GM12878 (cell line): ENCODE measurements around the gene MOGAT3.

Experiments
- ESRRA ChIP-seq: IDR thresholded peaks from 2 replicates; pipeline ENCODE4 v1.6.1; 2012; ENCODE audit warnings: mild to moderate bottlenecking, low read length, improper control_type of control experiment
- EZH2 ChIP-seq: IDR thresholded peaks from 2 replicates; pipeline ENCODE4 v1.6.1; 2012; ENCODE audit warnings: low read depth, mild to moderate bottlenecking, control low read depth, inconsistent platforms, low read length, borderline replicate concordance; ENCODE audit not compliant: control insufficient read depth
- FOXK2 ChIP-seq: fragments of 450-650 bp; IDR thresholded peaks from 2 replicates; pipeline ENCODE4 v1.6.1; 2017; ENCODE audit warnings: mild to moderate bottlenecking, moderate library complexity
- HCFC1 ChIP-seq: fragments of 150-350 bp; IDR thresholded peaks from 2 replicates; pipeline ENCODE4 v1.6.1; 2014; ENCODE audit warnings: low read length
- TF ChIP-seq, protein P1 (sequence below): fragments of 450-650 bp; IDR thresholded peaks from 2 replicates; pipeline ENCODE4 v1.6.1; 2017; ENCODE audit warnings: mild to moderate bottlenecking, moderate library complexity

GRCh38 chr7:101186844-101187428, 13.9 kb downstream of the MOGAT3 start:
- TF ChIP-seq HCFC1 (no peak), ESRRA (no peak), FOXK2 (no peak), EZH2 (no peak)
- TF ChIP-seq, protein P1, sequence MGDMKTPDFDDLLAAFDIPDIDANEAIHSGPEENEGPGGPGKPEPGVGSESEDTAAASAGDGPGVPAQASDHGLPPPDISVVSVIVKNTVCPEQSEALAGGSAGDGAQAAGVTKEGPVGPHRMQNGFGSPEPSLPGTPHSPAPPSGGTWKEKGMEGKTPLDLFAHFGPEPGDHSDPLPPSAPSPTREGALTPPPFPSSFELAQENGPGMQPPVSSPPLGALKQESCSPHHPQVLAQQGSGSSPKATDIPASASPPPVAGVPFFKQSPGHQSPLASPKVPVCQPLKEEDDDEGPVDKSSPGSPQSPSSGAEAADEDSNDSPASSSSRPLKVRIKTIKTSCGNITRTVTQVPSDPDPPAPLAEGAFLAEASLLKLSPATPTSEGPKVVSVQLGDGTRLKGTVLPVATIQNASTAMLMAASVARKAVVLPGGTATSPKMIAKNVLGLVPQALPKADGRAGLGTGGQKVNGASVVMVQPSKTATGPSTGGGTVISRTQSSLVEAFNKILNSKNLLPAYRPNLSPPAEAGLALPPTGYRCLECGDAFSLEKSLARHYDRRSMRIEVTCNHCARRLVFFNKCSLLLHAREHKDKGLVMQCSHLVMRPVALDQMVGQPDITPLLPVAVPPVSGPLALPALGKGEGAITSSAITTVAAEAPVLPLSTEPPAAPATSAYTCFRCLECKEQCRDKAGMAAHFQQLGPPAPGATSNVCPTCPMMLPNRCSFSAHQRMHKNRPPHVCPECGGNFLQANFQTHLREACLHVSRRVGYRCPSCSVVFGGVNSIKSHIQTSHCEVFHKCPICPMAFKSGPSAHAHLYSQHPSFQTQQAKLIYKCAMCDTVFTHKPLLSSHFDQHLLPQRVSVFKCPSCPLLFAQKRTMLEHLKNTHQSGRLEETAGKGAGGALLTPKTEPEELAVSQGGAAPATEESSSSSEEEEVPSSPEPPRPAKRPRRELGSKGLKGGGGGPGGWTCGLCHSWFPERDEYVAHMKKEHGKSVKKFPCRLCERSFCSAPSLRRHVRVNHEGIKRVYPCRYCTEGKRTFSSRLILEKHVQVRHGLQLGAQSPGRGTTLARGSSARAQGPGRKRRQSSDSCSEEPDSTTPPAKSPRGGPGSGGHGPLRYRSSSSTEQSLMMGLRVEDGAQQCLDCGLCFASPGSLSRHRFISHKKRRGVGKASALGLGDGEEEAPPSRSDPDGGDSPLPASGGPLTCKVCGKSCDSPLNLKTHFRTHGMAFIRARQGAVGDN, result no peak
